Heart right ventricle (tissue), 16 donors: ENCODE data around the gene PMEPA1. TPM values are rescaled to one million over a fixed set of nuclear protein-coding genes. Genes with fewer than 3 reads are reported as not detected.

Experiments
- ATAC-seq, 8 donors: fragments of 200-7000 bp; cut with Tn5 transposase; one replicate each; pipeline ENCODE4 v1.9.1; 2020; ENCODE audit warnings: mild to moderate bottlenecking in 8 of 8, moderate library complexity in 8 of 8, moderate number of reproducible peaks in 1 of 8
- DNase-seq, 2 donors: peaks; one replicate each; pipeline ENCODE4 v3.0.0-alpha.2; 2020
- H3K27ac ChIP-seq, 10 donors: fragments of 200-600 bp; sonication (generic) in 2 of 10; one replicate each; pipeline versions ENCODE4 v1.5.0 to v1.8.0; 2020 to 2022; ENCODE audit warnings: mild to moderate bottlenecking in 3 of 10
- H3K27me3 ChIP-seq, 7 donors: fragments of 200-600 bp; one replicate each; pipeline ENCODE4 v1.8.0; 2021 to 2022; ENCODE audit warnings: mild to moderate bottlenecking in 2 of 7
- H3K36me3 ChIP-seq, 9 donors: fragments of 200-600 bp; sonication (generic) in 1 of 9; one replicate each; pipeline versions ENCODE4 v1.5.0 to v1.8.0; 2020 to 2022; ENCODE audit warnings: mild to moderate bottlenecking in 2 of 9
- H3K4me1 ChIP-seq, 9 donors: fragments of 200-600 bp; sonication (generic) in 1 of 9; one replicate each; pipeline versions ENCODE4 v1.5.0 to v1.8.0; 2020 to 2022; ENCODE audit warnings: mild to moderate bottlenecking in 4 of 9
- H3K4me3 ChIP-seq, 10 donors: fragments of 200-600 bp; sonication (generic) in 2 of 10; one replicate each; pipeline versions ENCODE4 v1.5.0 to v1.8.0; 2020 to 2022; ENCODE audit warnings: mild to moderate bottlenecking in 7 of 10, moderate library complexity in 2 of 10
- H3K9me3 ChIP-seq, 11 donors: fragments of 200-600 bp in 10 of 11; sonication (generic) in 2 of 11; one replicate each; pipeline versions ENCODE4 v1.5.0 to v1.8.0; 2013 to 2022; ENCODE audit warnings: mild to moderate bottlenecking in 2 of 11, control low read depth in 1 of 11, moderate library complexity in 1 of 11
- WGBS, 2 donors: extraction: QIAGEN DNeasy Blood & Tissue Kit; methylation state at CpG; one replicate each; pipeline ENCODE4 v1.1.7; 2013; ENCODE audit warnings: inconsistent platforms in 1 of 2; 5-methylcytosine and 5-hydroxymethylcytosine counted together
- intact Hi-C, 10 donors: fragments of 100-400 bp; cut with DNase I; formaldehyde crosslinking; loops; one replicate each; pipeline versions ENCODE4 v1.11.1 to v1.14.2; 2022
- polyA plus RNA-seq, 2 donors: library from polyadenylated mRNA; stranded (reverse); fragments of 200-250 nt; gene quantifications; one replicate each; pipeline ENCODE4 v1.2.3, GENCODE V29; 2013
- total RNA-seq, 10 donors: library from RNA; stranded (reverse); fragmentation: NEBNext Ultra II Directional in 3 of 10; extraction: Animal tissue kit (Norgen Biotek cat#: 25700) in 3 of 10; gene quantifications; one replicate each; pipeline versions ENCODE4 v1.2.1 to v1.2.4, GENCODE V29; 2021 to 2023
- TF ChIP-seq, protein P1 (sequence below), 9 donors: fragments of 200-600 bp; sonication (generic) in 2 of 9; IDR thresholded peaks; one replicate each; pipeline versions ENCODE4 v1.5.0 to v1.8.0; 2021 to 2022; ENCODE audit warnings: antibody characterized with exemption in 9 of 9, mild to moderate bottlenecking in 5 of 9, moderate library complexity in 1 of 9
- donor health status: Arrhythmogenic right ventricular cardiomyopathy.
- donor health status: ischemic (EF 13 %, LVEDD 7.1; RV severe dilation, severe dysfunction).
- donor health status: healthy with polysubstance abuse.
- donor health status: DM: no; HTN: yes; CAD: no.
- donor health status: DM: no; HTN: no; CAD: no.
- donor health status: ischemic (EF 25% LVEDD 6.9; RV normal size, moderate dysfunction).
- donor health status: ischemic (EF 25% LVEDD 5.7; RV mildly dilated, moderate dysfunction).
- donor health status: healthy.
- donor health status: DM: yes; HTN: yes; CAD: no.
- donor health status: Ischemic cardiomyopathy.
- donor health status: ischemic (EF 35%, LVEDD 5.7; RV mildly dilated, moderate dysfunction).
- donor health status: nonischemic (EF 11% LVEDD 7.7; RV severe dilation, severe dysfunction).
- donor health status: DM: yes; HTN: yes; CAD: no.
- donor health status: PGD.
- donor health status: ischemic (EF 29% LVEDD 5.4; RV normal size, mild dysfunction).
- donor health status: nonischemic (EF 23%, LVEDD 6.1; RV moderate dilation, normal function).

The PMEPA1 gene
- total and polyA plus RNA-seq, 12 donors = 10.5 to 81.8 (median 30.4) TPM

DNA sequence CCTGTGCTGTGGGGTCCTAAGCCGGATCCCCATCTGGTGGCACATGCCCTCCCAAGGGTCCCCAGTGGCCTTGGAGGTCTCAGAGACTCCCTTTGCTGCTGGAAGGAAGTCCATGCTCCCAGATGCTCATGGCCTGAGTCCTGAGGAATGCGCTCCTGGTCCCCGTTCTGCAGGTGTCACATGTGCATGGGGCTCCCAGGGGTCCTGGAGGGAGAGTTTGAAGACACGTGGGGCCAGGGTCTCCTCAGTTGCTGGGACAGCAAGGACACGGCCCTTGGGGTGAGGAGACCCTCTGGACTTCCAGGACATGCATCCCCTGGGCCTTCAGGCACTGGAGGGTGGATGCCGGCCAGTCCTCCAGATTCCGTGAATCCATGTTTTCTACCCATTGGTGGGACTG, 101.3 kb downstream of the PMEPA1 start:
- intact Hi-C loops = no loop called here
- TF ChIP-seq, protein P1, sequence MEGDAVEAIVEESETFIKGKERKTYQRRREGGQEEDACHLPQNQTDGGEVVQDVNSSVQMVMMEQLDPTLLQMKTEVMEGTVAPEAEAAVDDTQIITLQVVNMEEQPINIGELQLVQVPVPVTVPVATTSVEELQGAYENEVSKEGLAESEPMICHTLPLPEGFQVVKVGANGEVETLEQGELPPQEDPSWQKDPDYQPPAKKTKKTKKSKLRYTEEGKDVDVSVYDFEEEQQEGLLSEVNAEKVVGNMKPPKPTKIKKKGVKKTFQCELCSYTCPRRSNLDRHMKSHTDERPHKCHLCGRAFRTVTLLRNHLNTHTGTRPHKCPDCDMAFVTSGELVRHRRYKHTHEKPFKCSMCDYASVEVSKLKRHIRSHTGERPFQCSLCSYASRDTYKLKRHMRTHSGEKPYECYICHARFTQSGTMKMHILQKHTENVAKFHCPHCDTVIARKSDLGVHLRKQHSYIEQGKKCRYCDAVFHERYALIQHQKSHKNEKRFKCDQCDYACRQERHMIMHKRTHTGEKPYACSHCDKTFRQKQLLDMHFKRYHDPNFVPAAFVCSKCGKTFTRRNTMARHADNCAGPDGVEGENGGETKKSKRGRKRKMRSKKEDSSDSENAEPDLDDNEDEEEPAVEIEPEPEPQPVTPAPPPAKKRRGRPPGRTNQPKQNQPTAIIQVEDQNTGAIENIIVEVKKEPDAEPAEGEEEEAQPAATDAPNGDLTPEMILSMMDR (IDR thresholded peaks at IDR 0.05) = no peak

GRCh38 chr20:57605878-57606277, 103.9 kb downstream of the PMEPA1 start:
- TF ChIP-seq, protein P1 (IDR thresholded peaks at IDR 0.05) = no peak
- Histone ChIP-seq H3K27ac (no peak overlapping the region), H3K4me1 (no peaks in the 10 kb centered on the region), H3K9me3 (no peaks in the 10 kb centered on the region), H3K36me3 (peaks cover 0 to 6% (median 0%) of the 10 kb centered on the region in 9 donors), H3K27me3 (peaks cover 0 to 33% (median 10%) of the 10 kb centered on the region in 7 donors), H3K4me3 (no peak overlapping the region)
- no peak for DNase-seq
- ATAC-seq = no peak
- WGBS, 2 donors = 82 to 84% methylated on average over 5 of the region's 5 CpGs
- intact Hi-C loops = no loop called here

More for the DNA sequence above, 101.3 kb downstream of the PMEPA1 start:
- Histone ChIP-seq H3K4me1 (no peaks in the 10 kb centered on the region), H3K4me3 (no peak overlapping the region), H3K27ac (no peak overlapping the region), H3K9me3 (no peaks in the 10 kb centered on the region), H3K27me3 (peaks cover 0 to 32% (median 10%) of the 10 kb centered on the region in 7 donors), H3K36me3 (peaks cover 0 to 18% (median 0%) of the 10 kb centered on the region in 9 donors)
- WGBS, 2 donors = 72 to 88% methylated on average over 7 of the region's 7 CpGs
- no peak for DNase-seq
- no peak for ATAC-seq

DNA sequence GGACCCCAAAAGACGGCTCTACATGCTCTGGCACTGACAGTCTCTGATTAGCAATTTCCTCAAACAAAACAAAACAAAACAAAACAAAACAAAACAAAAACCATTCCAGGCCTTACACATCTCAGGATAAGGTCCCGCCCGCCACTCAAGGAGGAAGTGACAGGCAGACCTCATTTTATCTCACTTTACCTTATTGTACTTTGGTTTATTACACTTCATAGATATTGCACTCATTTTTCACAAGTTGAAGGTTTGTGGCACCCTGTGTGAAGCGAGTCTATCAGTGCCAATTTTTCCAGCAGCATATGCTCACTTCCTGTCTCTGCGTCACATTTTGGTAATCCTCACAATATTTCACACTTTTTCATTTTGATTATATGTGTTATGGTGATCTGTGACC, 104.8 kb downstream of the PMEPA1 start:
- Histone ChIP-seq H3K27me3 (peaks cover 0 to 31% (median 10%) of the 10 kb centered on the region in 7 donors), H3K27ac (no peak overlapping the region), H3K36me3 (peaks cover 0 to 5% (median 0%) of the 10 kb centered on the region in 9 donors), H3K4me3 (no peak overlapping the region), H3K4me1 (no peaks in the 10 kb centered on the region), H3K9me3 (no peaks in the 10 kb centered on the region)
- TF ChIP-seq, protein P1 (IDR thresholded peaks at IDR 0.05) = no peak
- DNase-seq = no peak
- ATAC-seq = no peak
- WGBS, 2 donors = 69 to 79% methylated on average over 5 of the region's 5 CpGs
- intact Hi-C loops = no loop called here

GRCh38 chr20:57603120-57603519, 106.7 kb downstream of the PMEPA1 start:
- Histone ChIP-seq H3K4me1 (no peaks in the 10 kb centered on the region), H3K9me3 (no peaks in the 10 kb centered on the region), H3K27ac (no peak overlapping the region), H3K4me3 (no peak overlapping the region), H3K27me3 (peaks cover 0 to 19% (median 6%) of the 10 kb centered on the region in 7 donors), H3K36me3 (no peaks in the 10 kb centered on the region)
- TF ChIP-seq, protein P1 (IDR thresholded peaks at IDR 0.05) = no peak
- 94% methylated on average over 10 of the region's 10 CpGs for WGBS, 2 donors
- peak in 1 of 2 donors; percentile 1 for DNase-seq
- ATAC-seq = no peak
- intact Hi-C loops = loop anchor here in 1 of 10 donors (5.0 kb wide), 1 partner anchor 49 kb away; no protein-coding TSS in a partner anchor
